Measurements from ENCODE around the gene CSRNP3.
A peak's percentile ranks its signal among the peaks of the same experiment; 100 is the strongest.

The CSRNP3 gene

DNA sequence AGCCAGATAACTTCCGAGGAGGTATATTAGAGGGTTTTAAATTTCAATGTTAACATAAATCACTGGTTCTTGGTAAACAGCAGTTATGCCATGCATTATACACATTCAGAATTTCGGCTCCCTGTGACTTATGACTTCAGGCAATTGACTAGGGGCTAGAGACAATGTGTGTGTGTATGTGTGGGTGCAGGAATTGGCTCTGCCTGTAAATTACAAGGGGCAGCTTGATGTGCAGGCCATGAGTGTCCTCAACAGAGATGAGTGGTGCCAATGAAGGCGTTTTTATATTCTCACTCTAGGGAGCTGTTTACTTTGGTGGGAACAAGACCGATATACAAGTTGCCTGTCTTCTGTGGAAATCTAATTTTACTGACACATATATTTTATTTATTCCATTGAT is 161.6 kb downstream of the CSRNP3 start:
- H3K36me3 Mint-ChIP-seq (ENCODE audit: low read depth), result peaks cover 9% of the 10 kb centered on the region
- H3K27me3 Mint-ChIP-seq (ENCODE audit: low read depth), result no peaks in the 10 kb centered on the region
- H3K4me3 Mint-ChIP-seq, result no peak overlapping the region
- TF ChIP-seq, protein P1, sequence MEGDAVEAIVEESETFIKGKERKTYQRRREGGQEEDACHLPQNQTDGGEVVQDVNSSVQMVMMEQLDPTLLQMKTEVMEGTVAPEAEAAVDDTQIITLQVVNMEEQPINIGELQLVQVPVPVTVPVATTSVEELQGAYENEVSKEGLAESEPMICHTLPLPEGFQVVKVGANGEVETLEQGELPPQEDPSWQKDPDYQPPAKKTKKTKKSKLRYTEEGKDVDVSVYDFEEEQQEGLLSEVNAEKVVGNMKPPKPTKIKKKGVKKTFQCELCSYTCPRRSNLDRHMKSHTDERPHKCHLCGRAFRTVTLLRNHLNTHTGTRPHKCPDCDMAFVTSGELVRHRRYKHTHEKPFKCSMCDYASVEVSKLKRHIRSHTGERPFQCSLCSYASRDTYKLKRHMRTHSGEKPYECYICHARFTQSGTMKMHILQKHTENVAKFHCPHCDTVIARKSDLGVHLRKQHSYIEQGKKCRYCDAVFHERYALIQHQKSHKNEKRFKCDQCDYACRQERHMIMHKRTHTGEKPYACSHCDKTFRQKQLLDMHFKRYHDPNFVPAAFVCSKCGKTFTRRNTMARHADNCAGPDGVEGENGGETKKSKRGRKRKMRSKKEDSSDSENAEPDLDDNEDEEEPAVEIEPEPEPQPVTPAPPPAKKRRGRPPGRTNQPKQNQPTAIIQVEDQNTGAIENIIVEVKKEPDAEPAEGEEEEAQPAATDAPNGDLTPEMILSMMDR (IDR thresholded peaks at IDR 0.05; ENCODE audit: unreplicated experiment in 3 of 3), result no peak
- no peaks in the 10 kb centered on the region for H3K9me3 Mint-ChIP-seq
- peaks cover 40% of the 10 kb centered on the region for H3K4me1 Mint-ChIP-seq
- H3K27ac Mint-ChIP-seq, result peak overlapping the region; percentile 39 to 62 (median 44)

DNA sequence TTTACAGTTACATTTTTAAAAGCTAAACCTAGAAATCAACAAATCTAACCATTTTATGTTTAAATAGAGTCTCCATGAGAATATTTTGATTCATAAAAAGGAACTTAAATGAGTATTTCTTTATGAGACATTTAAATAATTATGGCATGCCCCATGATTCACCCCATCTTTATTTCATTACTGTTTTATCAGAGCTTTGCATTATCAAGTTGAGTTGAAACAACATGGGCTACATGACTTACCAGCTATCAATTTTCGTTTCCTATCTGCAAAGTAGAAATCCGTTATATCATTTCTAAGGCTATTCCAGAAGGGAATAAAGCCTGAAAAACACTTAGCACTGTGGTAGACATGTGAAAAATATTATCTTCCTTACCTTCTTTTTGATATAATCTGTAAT is 163.1 kb downstream of the CSRNP3 start:
- Mint-ChIP-seq H3K27me3 (ENCODE audit: low read depth) (no peaks in the 10 kb centered on the region), H3K27ac (peak overlapping the region; percentile 87 to 95 (median 87)), H3K4me3 (peak overlapping the region in 1 of 3 experiments; percentile 18), H3K4me1 (peaks cover 43% of the 10 kb centered on the region), H3K36me3 (ENCODE audit: low read depth) (peaks cover 9% of the 10 kb centered on the region), H3K9me3 (no peaks in the 10 kb centered on the region)
- TF ChIP-seq, protein P1 (IDR thresholded peaks at IDR 0.05; ENCODE audit: unreplicated experiment in 3 of 3), result no peak

DNA sequence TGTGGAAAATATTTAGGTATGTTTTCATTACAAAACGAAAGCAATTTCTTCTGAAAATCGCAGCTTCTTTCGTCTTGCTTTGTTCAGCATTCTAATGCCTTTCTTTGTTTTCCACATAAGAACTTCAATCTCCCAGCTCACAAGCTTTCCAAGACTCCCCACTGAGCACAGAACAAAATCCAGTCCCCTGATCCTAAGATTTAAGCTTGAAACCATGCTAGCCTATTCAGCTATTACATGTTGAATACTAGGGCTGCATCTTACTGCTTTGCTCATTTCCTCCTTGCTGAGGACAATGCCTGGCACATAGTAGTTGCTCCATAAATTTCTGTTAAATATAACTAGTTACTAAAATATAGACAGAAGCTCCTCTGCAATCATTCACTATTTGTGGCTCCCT is 163.9 kb downstream of the CSRNP3 start:
- Mint-ChIP-seq H3K4me1 (peaks cover 43% of the 10 kb centered on the region), H3K36me3 (ENCODE audit: low read depth) (peaks cover 9% of the 10 kb centered on the region), H3K27me3 (ENCODE audit: low read depth) (no peaks in the 10 kb centered on the region), H3K4me3 (peak overlapping the region in 2 of 3 experiments; percentile 4 to 16), H3K9me3 (no peaks in the 10 kb centered on the region), H3K27ac (peak overlapping the region; percentile 87 to 95 (median 87))
- TF ChIP-seq, protein P1 (IDR thresholded peaks at IDR 0.05; ENCODE audit: unreplicated experiment in 3 of 3), result no peak

DNA sequence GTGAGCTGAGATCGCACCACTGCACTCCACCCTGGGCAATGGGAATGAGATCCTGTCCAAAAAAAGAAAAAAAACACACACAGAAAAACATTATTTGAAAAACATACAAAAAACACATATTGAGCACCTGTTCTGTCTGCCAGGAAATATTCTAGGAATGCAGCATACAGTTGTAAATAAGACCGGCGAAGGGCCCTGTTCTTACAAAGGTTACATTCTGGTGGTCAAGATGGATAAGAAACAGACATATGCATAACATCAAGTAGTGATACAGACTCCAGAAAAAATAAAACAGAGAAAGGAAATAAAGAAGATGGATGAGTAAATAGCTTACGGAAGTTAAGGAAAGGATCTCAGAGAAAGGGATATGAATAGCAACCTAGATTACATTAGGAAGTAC is 164.8 kb downstream of the CSRNP3 start:
- Mint-ChIP-seq H3K27me3 (ENCODE audit: low read depth) (no peaks in the 10 kb centered on the region), H3K4me1 (peaks cover 46% of the 10 kb centered on the region), H3K9me3 (no peaks in the 10 kb centered on the region), H3K4me3 (peak overlapping the region in 1 of 3 experiments; percentile 7), H3K27ac (peak overlapping the region; percentile 87 to 95 (median 87)), H3K36me3 (ENCODE audit: low read depth) (peaks cover 5% of the 10 kb centered on the region)
- TF ChIP-seq, protein P1 (IDR thresholded peaks at IDR 0.05; ENCODE audit: unreplicated experiment in 3 of 3), result no peak

DNA sequence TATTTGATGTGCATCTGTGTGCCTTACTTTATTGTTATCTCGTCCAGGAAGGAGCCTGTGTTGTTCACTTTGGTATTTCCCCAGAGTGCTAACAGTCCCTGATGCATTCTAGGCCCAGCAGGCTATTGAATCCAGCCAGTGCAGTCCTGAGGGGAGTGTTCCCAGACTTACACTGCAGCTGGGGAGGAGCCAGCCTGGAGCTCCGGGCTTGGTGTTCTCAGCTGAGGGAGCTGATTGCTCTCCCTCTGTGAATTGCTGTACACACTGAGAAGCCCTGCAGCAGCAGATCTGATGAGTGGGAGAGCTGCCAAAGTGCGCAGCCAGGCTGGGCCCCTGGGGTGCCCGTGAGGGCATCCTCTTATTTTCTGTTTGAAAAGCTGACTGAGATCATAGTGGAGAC is 165.4 kb downstream of the CSRNP3 start:
- Mint-ChIP-seq H3K4me3 (peak overlapping the region in 1 of 3 experiments; percentile 57), H3K36me3 (ENCODE audit: low read depth) (peaks cover 4% of the 10 kb centered on the region), H3K4me1 (peaks cover 50% of the 10 kb centered on the region), H3K27ac (peak overlapping the region; percentile 87 to 95 (median 87)), H3K27me3 (ENCODE audit: low read depth) (no peaks in the 10 kb centered on the region), H3K9me3 (no peaks in the 10 kb centered on the region)
- TF ChIP-seq, protein P1 (IDR thresholded peaks at IDR 0.05; ENCODE audit: unreplicated experiment in 3 of 3), result no peak

DNA sequence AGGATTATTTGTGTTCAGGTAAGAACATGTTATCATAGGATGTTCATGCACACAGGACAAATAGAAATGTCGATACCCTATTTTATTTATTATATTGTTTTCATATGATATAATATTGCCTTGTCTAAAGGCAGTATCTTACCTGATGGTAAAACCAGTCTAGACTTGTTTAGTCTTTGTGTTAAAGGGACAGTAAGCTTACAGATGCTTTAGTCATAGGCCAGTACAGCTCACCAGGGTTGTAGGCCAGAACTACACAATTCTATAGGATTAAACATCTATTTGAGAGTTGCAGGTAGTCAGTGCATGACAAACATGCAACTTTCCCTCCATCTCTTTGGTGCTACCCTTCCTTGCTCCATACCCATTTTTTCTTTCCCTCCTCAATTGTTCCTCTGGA is 166.0 kb downstream of the CSRNP3 start:
- no peaks in the 10 kb centered on the region for H3K9me3 Mint-ChIP-seq
- H3K36me3 Mint-ChIP-seq (ENCODE audit: low read depth), result peaks cover 1% of the 10 kb centered on the region
- TF ChIP-seq, protein P1 (IDR thresholded peaks at IDR 0.05; ENCODE audit: unreplicated experiment in 3 of 3), result no peak
- peak overlapping the region; percentile 66 to 95 (median 89) for H3K27ac Mint-ChIP-seq
- no peaks in the 10 kb centered on the region for H3K27me3 Mint-ChIP-seq (ENCODE audit: low read depth)
- H3K4me1 Mint-ChIP-seq, result peaks cover 49% of the 10 kb centered on the region
- no peak overlapping the region for H3K4me3 Mint-ChIP-seq
